Astrocyte (in vitro differentiated cells and primary cell): ENCODE measurements around the gene FAM193B.

Experiments used
- CTCF ChIP-seq: IDR thresholded peaks from 2 replicates; pipeline ENCODE4 v1.5.1; 2011; ENCODE audit warnings: low read depth, mild to moderate bottlenecking, inconsistent platforms, low read length, moderate library complexity; ENCODE audit not compliant: insufficient read depth
- EZH2 ChIP-seq: IDR thresholded peaks from 2 replicates; pipeline ENCODE4 v1.6.1; 2012; ENCODE audit warnings: mild to moderate bottlenecking, low read length, inconsistent platforms; ENCODE audit not compliant: insufficient read depth

GRCh38 chr5:177578316-177578715, 24.0 kb upstream of the FAM193B start:
- no peak for TF ChIP-seq CTCF
- TF ChIP-seq EZH2: no peak
